ENCODE results near the gene GJB3. TPM values are rescaled to one million over a fixed set of nuclear protein-coding genes. Genes with fewer than 3 reads are reported as not detected.

GJB3 gene
- polyA plus RNA-seq, 3 donors, result not detected

DNA sequence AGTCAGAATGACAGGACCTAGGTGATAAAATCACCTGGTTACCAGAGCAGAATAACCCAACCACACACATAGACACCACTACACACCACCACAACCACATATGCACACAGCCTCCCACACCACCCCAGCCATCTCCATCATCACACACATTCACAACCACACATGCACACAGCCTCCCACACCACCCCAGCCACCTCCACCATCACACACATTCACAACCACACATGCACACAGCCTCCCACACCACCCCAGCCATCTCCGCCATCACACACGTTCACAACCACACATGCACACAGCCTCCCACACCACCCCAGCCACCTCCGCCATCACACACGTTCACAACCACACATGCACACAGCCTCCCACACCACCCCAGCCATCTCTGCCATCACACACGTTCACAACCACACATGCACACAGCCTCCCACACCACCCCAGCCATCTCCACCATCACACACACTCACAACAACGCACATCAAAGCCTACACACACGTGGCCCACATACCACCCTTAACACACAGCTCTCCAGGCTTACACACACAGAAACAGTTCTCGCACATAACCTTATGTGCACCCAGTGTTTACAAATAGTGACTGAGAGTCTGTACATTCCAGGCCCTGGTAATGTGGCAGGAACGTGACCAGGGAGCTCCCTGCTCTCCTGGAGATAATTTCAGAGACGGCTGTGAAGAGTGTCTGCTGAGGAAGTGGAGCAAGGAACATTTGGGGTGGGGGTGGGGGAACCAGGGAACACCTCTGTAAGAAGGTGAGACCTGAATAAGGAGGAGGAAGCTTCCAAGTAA, 3.3 kb upstream of the GJB3 start:
- TF ChIP-seq, protein P1, sequence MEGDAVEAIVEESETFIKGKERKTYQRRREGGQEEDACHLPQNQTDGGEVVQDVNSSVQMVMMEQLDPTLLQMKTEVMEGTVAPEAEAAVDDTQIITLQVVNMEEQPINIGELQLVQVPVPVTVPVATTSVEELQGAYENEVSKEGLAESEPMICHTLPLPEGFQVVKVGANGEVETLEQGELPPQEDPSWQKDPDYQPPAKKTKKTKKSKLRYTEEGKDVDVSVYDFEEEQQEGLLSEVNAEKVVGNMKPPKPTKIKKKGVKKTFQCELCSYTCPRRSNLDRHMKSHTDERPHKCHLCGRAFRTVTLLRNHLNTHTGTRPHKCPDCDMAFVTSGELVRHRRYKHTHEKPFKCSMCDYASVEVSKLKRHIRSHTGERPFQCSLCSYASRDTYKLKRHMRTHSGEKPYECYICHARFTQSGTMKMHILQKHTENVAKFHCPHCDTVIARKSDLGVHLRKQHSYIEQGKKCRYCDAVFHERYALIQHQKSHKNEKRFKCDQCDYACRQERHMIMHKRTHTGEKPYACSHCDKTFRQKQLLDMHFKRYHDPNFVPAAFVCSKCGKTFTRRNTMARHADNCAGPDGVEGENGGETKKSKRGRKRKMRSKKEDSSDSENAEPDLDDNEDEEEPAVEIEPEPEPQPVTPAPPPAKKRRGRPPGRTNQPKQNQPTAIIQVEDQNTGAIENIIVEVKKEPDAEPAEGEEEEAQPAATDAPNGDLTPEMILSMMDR (IDR thresholded peaks at IDR 0.05), result no peak
- no peak overlapping the region for H3K4me3 ChIP-seq (replicated peaks in 1 of 3; ENCODE audit: low read depth in 2 of 3, low read length in 3 of 3)
- H3K4me2 ChIP-seq (replicated peaks; ENCODE audit: extremely low read depth, low read length, poor library complexity, severe bottlenecking), result no peak overlapping the region

DNA sequence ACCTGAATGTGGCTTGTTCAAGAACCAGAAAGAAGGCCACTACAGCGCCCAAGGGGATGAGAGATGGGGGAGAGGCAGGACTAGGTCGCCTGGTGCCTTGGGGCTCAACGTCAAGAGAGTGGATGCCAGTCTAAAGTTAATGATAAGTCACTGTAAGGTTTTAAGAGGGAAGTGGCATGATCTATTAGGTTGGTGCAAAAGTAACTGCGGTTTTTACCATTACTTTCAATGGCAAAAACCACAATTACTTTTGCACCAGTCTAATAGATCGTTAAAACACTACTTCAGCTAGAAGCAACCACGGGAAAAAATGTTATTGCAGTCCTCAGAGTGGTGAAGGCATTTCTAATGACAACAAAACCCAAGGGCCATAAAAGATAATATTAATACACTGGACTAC, 2.6 kb upstream of the GJB3 start:
- intact Hi-C loops (cut with micrococcal nuclease), result no loop called here
- WGBS (ENCODE audit: insufficient coverage), result 92% methylated on average over 5 of the region's 6 CpGs

More for the DNA sequence above, 3.3 kb upstream of the GJB3 start:
- intact Hi-C loops (cut with micrococcal nuclease), result no loop called here
- DNase-seq, result no peak
- Histone ChIP-seq H2AFZ (ENCODE audit: insufficient read depth, low read depth, low read length, poor library complexity, severe bottlenecking) (no peak overlapping the region), H3K4me1 (ENCODE audit: control insufficient read depth in 1 of 2, insufficient read depth in 2 of 2, low read length in 2 of 2) (no peaks in the 10 kb centered on the region), H3K9me3 (replicated peaks in 1 of 2; ENCODE audit: control insufficient read depth in 1 of 2, insufficient read depth in 1 of 2, low read length in 2 of 2) (peaks cover 0 to 10% of the 10 kb centered on the region in 2 donors), H4K20me1 (ENCODE audit: insufficient read depth, low read length) (no peaks in the 10 kb centered on the region), H3K79me2 (ENCODE audit: insufficient read depth, low read length) (no peaks in the 10 kb centered on the region), H3K9ac (ENCODE audit: insufficient read depth, low read length, poor library complexity, severe bottlenecking) (no peak overlapping the region), H3K27me3 (ENCODE audit: control insufficient read depth in 2 of 2, insufficient read depth in 2 of 2, low read length in 2 of 2) (peaks cover 24 to 40% of the 10 kb centered on the region in 2 donors), H3K36me3 (replicated peaks in 1 of 2; ENCODE audit: control insufficient read depth in 1 of 2, insufficient read depth in 2 of 2, low read length in 2 of 2) (no peaks in the 10 kb centered on the region), H3K27ac (ENCODE audit: low read depth in 1 of 2, low read length in 2 of 2) (no peak overlapping the region)
- Mint-ChIP-seq H3K27ac (no peak overlapping the region), H3K36me3 (no peaks in the 10 kb centered on the region), H3K27me3 (ENCODE audit: low read depth in 3 of 3) (peaks cover 32 to 44% (median 39%) of the 10 kb centered on the region in 3 donors), H3K9me3 (peaks cover 0 to 6% (median 1%) of the 10 kb centered on the region in 7 donors), H3K4me3 (no peak overlapping the region), H3K4me1 (no peaks in the 10 kb centered on the region)
- 50% methylated on average over 7 of the region's 10 CpGs for WGBS (ENCODE audit: insufficient coverage)

More for the DNA sequence above, 2.6 kb upstream of the GJB3 start:
- no peak overlapping the region for H3K27ac ChIP-seq (ENCODE audit: low read depth in 1 of 2, low read length in 2 of 2)
- Mint-ChIP-seq H3K4me1 (no peaks in the 10 kb centered on the region), H3K4me3 (no peak overlapping the region), H3K27me3 (ENCODE audit: low read depth in 3 of 3) (peaks cover 36 to 50% (median 41%) of the 10 kb centered on the region in 3 donors), H3K36me3 (no peaks in the 10 kb centered on the region), H3K27ac (no peak overlapping the region), H3K9me3 (peaks cover 0 to 6% (median 1%) of the 10 kb centered on the region in 7 donors)
- H3K4me1 ChIP-seq (ENCODE audit: control insufficient read depth in 1 of 2, insufficient read depth in 2 of 2, low read length in 2 of 2), result no peaks in the 10 kb centered on the region
- H3K9ac ChIP-seq (ENCODE audit: insufficient read depth, low read length, poor library complexity, severe bottlenecking), result no peak overlapping the region
- H3K4me2 ChIP-seq (replicated peaks; ENCODE audit: extremely low read depth, low read length, poor library complexity, severe bottlenecking), result no peak overlapping the region
- TF ChIP-seq, protein P1 (IDR thresholded peaks at IDR 0.05), result no peak
- H3K79me2 ChIP-seq (ENCODE audit: insufficient read depth, low read length), result no peaks in the 10 kb centered on the region
- H3K4me3 ChIP-seq (replicated peaks in 1 of 3; ENCODE audit: low read depth in 2 of 3, low read length in 3 of 3), result no peak overlapping the region
- no peak for DNase-seq
- H3K9me3 ChIP-seq (replicated peaks in 1 of 2; ENCODE audit: control insufficient read depth in 1 of 2, insufficient read depth in 1 of 2, low read length in 2 of 2), result peaks cover 0 to 10% of the 10 kb centered on the region in 2 donors
- H3K27me3 ChIP-seq (ENCODE audit: control insufficient read depth in 2 of 2, insufficient read depth in 2 of 2, low read length in 2 of 2), result peaks cover 25 to 46% of the 10 kb centered on the region in 2 donors
- no peak overlapping the region for H2AFZ ChIP-seq (ENCODE audit: insufficient read depth, low read depth, low read length, poor library complexity, severe bottlenecking)
- no peaks in the 10 kb centered on the region for H4K20me1 ChIP-seq (ENCODE audit: insufficient read depth, low read length)
- H3K36me3 ChIP-seq (replicated peaks in 1 of 2; ENCODE audit: control insufficient read depth in 1 of 2, insufficient read depth in 2 of 2, low read length in 2 of 2), result no peaks in the 10 kb centered on the region
